ENCODE results near the gene DCST1. TPM values are rescaled to one million over a fixed set of nuclear protein-coding genes. Genes with fewer than 3 reads are reported as not detected.

Gene DCST1
- total and polyA plus RNA-seq, 2 donors (not counting 1 experiment from before 2014, with no cell fraction given): 0.22 TPM; not detected in 1

DNA sequence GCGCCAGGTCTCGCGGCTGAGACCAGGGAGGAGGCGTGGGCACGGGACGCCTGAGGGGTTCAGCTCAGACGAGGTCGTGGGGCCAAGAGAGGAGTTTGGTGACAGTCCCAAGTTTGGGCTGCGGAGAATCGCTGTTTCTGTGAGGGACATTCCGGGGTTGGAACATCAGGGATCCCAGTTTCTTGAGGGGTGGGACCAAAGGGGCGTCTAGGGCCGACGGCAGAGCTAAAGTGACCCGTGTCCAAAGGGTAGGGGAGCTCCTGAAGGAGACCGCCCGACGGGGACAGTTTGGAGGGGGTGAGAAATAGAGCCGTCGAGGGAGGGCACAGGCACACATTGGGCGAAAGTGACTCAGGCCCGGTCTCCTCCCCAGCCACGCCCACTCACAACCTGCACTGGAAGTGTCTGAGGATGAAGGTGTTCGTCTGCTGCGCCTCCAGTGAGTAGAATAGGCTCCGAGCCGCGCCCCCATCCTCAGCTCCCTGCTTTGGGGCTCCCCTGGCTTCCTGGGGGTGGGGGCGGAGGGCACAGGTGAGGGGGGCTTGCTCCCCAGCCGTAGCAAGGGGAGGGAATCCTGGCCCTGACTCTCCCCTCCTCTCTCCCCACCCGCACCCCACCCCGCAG is 52.0 kb downstream of the DCST1 start:
- H3K27ac Mint-ChIP-seq: peak overlapping the region; percentile 93
- peaks cover 29% of the 10 kb centered on the region for H3K27me3 Mint-ChIP-seq
- ChIA-PET CTCF (interaction anchor here (0.7 to 5.5 kb wide), 40 partner anchors 10 to 606 kb away, joined by 3 to 184 read pairs (median 5); partner anchors contain the start of genes ADAM15, DPM3, EFNA4 and KRTCAP2), POLR2A (interaction anchor here (0.6 to 3.0 kb wide), 15 partner anchors 10 to 526 kb away, joined by 3 to 18 read pairs (median 5); partner anchors contain the start of genes ADAM15, CKS1B, EFNA4 and KRTCAP2)
- peak overlapping the region; percentile 98 for H3K4me2 ChIP-seq (replicated peaks; ENCODE audit: low read depth, low read length, poor library complexity, severe bottlenecking)
- TF ChIP-seq, protein P1, sequence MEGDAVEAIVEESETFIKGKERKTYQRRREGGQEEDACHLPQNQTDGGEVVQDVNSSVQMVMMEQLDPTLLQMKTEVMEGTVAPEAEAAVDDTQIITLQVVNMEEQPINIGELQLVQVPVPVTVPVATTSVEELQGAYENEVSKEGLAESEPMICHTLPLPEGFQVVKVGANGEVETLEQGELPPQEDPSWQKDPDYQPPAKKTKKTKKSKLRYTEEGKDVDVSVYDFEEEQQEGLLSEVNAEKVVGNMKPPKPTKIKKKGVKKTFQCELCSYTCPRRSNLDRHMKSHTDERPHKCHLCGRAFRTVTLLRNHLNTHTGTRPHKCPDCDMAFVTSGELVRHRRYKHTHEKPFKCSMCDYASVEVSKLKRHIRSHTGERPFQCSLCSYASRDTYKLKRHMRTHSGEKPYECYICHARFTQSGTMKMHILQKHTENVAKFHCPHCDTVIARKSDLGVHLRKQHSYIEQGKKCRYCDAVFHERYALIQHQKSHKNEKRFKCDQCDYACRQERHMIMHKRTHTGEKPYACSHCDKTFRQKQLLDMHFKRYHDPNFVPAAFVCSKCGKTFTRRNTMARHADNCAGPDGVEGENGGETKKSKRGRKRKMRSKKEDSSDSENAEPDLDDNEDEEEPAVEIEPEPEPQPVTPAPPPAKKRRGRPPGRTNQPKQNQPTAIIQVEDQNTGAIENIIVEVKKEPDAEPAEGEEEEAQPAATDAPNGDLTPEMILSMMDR (IDR thresholded peaks at IDR 0.05): no peak
- no peak for TF ChIP-seq EZH2 (IDR thresholded peaks at IDR 0.05; ENCODE audit: borderline replicate concordance, insufficient read depth, low read depth, low read length, poor library complexity, severe bottlenecking)
- peak overlapping the region; percentile 92 for H2AFZ ChIP-seq (ENCODE audit: insufficient read depth, low read depth, low read length, poor library complexity, severe bottlenecking)
- H4K20me1 ChIP-seq (ENCODE audit: control insufficient read depth, insufficient read depth, low read length, poor library complexity, severe bottlenecking): peaks cover 38% of the 10 kb centered on the region
- peaks cover 0 to 22% (median 0%) of the 10 kb centered on the region in 3 donors for H3K9me3 ChIP-seq (ENCODE audit: control extremely low read depth in 1 of 3, control insufficient read depth in 2 of 3, insufficient read depth in 1 of 3, low read length in 2 of 3)
- WGBS (ENCODE audit: insufficient coverage): 1% methylated on average over 20 of the region's 32 CpGs
- intact Hi-C loops (cut with micrococcal nuclease): loop anchor here (1.0 to 5.0 kb wide), 8 partner anchors 22 to 526 kb away; partner anchors contain the start of genes ADAM15, EFNA4, HCN3 and KRTCAP2
- H3K36me3 ChIP-seq (replicated peaks in 1 of 2; ENCODE audit: control extremely low read depth in 1 of 2, control insufficient read depth in 1 of 2, extremely low read depth in 1 of 2, insufficient read depth in 2 of 2, low read length in 1 of 2): no peaks in the 10 kb centered on the region
- no peaks in the 10 kb centered on the region for H3K79me2 ChIP-seq (ENCODE audit: control insufficient read depth, insufficient read depth, low read length)
- peaks cover 44% of the 10 kb centered on the region for H3K4me1 Mint-ChIP-seq
- peaks cover 52 to 55% of the 10 kb centered on the region in 2 donors for H3K4me1 ChIP-seq (ENCODE audit: control insufficient read depth in 2 of 2, insufficient read depth in 2 of 2, low read length in 2 of 2)
- H3K27ac ChIP-seq (ENCODE audit: low read length in 2 of 2): peak overlapping the region; percentile 77 to 79
- H3K4me3 ChIP-seq (ENCODE audit: control extremely low read depth in 1 of 5, extremely low read depth in 1 of 5, insufficient read depth in 1 of 5, low read depth in 2 of 5, low read length in 4 of 5): peak overlapping the region; percentile 45 to 80 (median 76)
- DNase-seq: peak; percentile 79
- H3K4me3 Mint-ChIP-seq: peak overlapping the region; percentile 91
- peaks cover 0 to 39% (median 32%) of the 10 kb centered on the region in 4 experiments for H3K27me3 ChIP-seq (replicated peaks in 1 of 4; ENCODE audit: control extremely low read depth in 1 of 4, control insufficient read depth in 3 of 4, insufficient read depth in 4 of 4, low read length in 3 of 4)
- peak; percentile 13 for ATAC-seq (ENCODE audit: low read depth)
- peak overlapping the region; percentile 85 for H3K9ac ChIP-seq (ENCODE audit: low read length)
- H3K9me3 Mint-ChIP-seq (ENCODE audit: insufficient read depth): no peaks in the 10 kb centered on the region

Data from B cell (primary cell).